ENCODE measurements around the gene CEP19.

Gene CEP19

GRCh38 chr3:196726788-196727675 lies 15.0 kb upstream of the CEP19 start:
- no peaks in the 10 kb centered on the region for H3K4me1 ChIP-seq (ENCODE audit: control insufficient read depth, insufficient read depth, low read length)
- no peak overlapping the region for H3K4me3 ChIP-seq (ENCODE audit: low read depth, low read length)
- no peak overlapping the region for H3K27ac ChIP-seq (ENCODE audit: extremely low read depth, low read depth, low read length)
- no peaks in the 10 kb centered on the region for H3K9me3 ChIP-seq (ENCODE audit: control insufficient read depth, insufficient read depth, low read depth, low read length)
- H3K36me3 ChIP-seq (ENCODE audit: control insufficient read depth in 2 of 2, insufficient read depth in 1 of 2, low read length in 2 of 2) = peaks cover 7 to 63% of the 10 kb centered on the region in 2 experiments
- POLR2A ChIA-PET = interaction anchor here (1.2 kb wide), 1 partner anchor 13 kb away, joined by 3 read pairs; the partner anchor contains the start of gene PAK2
- CTCF ChIA-PET = no interaction called here
- TF ChIP-seq KLF10 (tag by site-specific recombination; IDR thresholded peaks at IDR 0.05) (no peak), ZNF555 (tag by site-specific recombination; conservative IDR thresholded peaks at IDR 0.05) (no peak), ZNF76 (tag by site-specific recombination; IDR thresholded peaks at IDR 0.05; ENCODE audit: borderline replicate concordance, low read depth) (no peak), INSM2 (tag by site-specific recombination; IDR thresholded peaks at IDR 0.05) (no peak), ZNF157 (tag by site-specific recombination; IDR thresholded peaks at IDR 0.05) (no peak), ZNF16 (tag by site-specific recombination; IDR thresholded peaks at IDR 0.05; ENCODE audit: low read depth) (no peak), ZNF600 (tag by site-specific recombination; IDR thresholded peaks at IDR 0.05) (0 out of 2 replicates have a peak, but pooled peaks have one; percentile 30), ZFHX2 (tag by site-specific recombination; conservative IDR thresholded peaks at IDR 0.05) (no peak), ZNF366 (tag by site-specific recombination; conservative IDR thresholded peaks at IDR 0.05) (no peak), PRDM4 (tag by site-specific recombination; IDR thresholded peaks at IDR 0.05) (no peak), ZNF184 (tag by site-specific recombination; IDR thresholded peaks at IDR 0.05) (no peak), ZNF530 (tag by site-specific recombination; IDR thresholded peaks at IDR 0.05; ENCODE audit: low read depth) (no peak), KLF1 (tag by site-specific recombination; IDR thresholded peaks at IDR 0.05) (no peak), ZNF610 (tag by site-specific recombination; IDR thresholded peaks at IDR 0.05; ENCODE audit: borderline replicate concordance) (no peak), MEIS1 (CRISPR knock-in tag; IDR thresholded peaks at IDR 0.05; ENCODE audit: borderline replicate concordance) (no peak), ZXDB (tag by site-specific recombination; IDR thresholded peaks at IDR 0.05) (no peak), ZNF132 (tag by site-specific recombination; IDR thresholded peaks at IDR 0.05; ENCODE audit: borderline replicate concordance) (no peak), FEZF1 (tag by site-specific recombination; IDR thresholded peaks at IDR 0.05) (peak; percentile 71), ZNF747 (tag by site-specific recombination; IDR thresholded peaks at IDR 0.05) (no peak), PRDM1 (tag by site-specific recombination; IDR thresholded peaks at IDR 0.05) (peak; percentile 40; the same call in 1 of the 2 replicates), HOXD13 (CRISPR knock-in tag; IDR thresholded peaks at IDR 0.05; ENCODE audit: borderline replicate concordance) (no peak), ZNF580 (tag by site-specific recombination; IDR thresholded peaks at IDR 0.05) (no peak)
- TF ChIP-seq, protein P1, sequence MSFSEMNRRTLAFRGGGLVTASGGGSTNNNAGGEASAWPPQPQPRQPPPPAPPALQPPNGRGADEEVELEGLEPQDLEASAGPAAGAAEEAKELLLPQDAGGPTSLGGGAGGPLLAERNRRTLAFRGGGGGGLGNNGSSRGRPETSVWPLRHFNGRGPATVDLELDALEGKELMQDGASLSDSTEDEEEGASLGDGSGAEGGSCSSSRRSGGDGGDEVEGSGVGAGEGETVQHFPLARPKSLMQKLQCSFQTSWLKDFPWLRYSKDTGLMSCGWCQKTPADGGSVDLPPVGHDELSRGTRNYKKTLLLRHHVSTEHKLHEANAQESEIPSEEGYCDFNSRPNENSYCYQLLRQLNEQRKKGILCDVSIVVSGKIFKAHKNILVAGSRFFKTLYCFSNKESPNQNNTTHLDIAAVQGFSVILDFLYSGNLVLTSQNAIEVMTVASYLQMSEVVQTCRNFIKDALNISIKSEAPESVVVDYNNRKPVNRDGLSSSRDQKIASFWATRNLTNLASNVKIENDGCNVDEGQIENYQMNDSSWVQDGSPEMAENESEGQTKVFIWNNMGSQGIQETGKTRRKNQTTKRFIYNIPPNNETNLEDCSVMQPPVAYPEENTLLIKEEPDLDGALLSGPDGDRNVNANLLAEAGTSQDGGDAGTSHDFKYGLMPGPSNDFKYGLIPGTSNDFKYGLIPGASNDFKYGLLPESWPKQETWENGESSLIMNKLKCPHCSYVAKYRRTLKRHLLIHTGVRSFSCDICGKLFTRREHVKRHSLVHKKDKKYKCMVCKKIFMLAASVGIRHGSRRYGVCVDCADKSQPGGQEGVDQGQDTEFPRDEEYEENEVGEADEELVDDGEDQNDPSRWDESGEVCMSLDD (tag by site-specific recombination; IDR thresholded peaks at IDR 0.05) = no peak
- TF ChIP-seq, protein P2, sequence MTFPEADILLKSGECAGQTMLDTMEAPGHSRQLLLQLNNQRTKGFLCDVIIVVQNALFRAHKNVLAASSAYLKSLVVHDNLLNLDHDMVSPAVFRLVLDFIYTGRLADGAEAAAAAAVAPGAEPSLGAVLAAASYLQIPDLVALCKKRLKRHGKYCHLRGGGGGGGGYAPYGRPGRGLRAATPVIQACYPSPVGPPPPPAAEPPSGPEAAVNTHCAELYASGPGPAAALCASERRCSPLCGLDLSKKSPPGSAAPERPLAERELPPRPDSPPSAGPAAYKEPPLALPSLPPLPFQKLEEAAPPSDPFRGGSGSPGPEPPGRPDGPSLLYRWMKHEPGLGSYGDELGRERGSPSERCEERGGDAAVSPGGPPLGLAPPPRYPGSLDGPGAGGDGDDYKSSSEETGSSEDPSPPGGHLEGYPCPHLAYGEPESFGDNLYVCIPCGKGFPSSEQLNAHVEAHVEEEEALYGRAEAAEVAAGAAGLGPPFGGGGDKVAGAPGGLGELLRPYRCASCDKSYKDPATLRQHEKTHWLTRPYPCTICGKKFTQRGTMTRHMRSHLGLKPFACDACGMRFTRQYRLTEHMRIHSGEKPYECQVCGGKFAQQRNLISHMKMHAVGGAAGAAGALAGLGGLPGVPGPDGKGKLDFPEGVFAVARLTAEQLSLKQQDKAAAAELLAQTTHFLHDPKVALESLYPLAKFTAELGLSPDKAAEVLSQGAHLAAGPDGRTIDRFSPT (tag by site-specific recombination; IDR thresholded peaks at IDR 0.05) = no peak
- TF ChIP-seq, protein P3, sequence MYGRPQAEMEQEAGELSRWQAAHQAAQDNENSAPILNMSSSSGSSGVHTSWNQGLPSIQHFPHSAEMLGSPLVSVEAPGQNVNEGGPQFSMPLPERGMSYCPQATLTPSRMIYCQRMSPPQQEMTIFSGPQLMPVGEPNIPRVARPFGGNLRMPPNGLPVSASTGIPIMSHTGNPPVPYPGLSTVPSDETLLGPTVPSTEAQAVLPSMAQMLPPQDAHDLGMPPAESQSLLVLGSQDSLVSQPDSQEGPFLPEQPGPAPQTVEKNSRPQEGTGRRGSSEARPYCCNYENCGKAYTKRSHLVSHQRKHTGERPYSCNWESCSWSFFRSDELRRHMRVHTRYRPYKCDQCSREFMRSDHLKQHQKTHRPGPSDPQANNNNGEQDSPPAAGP (tag by site-specific recombination; IDR thresholded peaks at IDR 0.05) = no peak
- TF ChIP-seq, protein P4, sequence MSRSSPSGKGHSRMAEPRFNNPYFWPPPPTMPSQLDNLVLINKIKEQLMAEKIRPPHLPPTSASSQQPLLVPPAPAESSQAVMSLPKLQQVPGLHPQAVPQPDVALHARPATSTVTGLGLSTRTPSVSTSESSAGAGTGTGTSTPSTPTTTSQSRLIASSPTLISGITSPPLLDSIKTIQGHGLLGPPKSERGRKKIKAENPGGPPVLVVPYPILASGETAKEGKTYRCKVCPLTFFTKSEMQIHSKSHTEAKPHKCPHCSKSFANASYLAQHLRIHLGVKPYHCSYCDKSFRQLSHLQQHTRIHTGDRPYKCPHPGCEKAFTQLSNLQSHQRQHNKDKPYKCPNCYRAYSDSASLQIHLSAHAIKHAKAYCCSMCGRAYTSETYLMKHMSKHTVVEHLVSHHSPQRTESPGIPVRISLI (tag by site-specific recombination; IDR thresholded peaks at IDR 0.05) = no peak

All from HEK293 (cell line).